ENCODE data around the gene KRT2.

- TF ChIP-seq CTCF (IDR thresholded peaks at IDR 0.05): no peak
- TF ChIP-seq POLR2A (IDR thresholded peaks at IDR 0.05): no peak
These were observed 28.4 kb upstream of the KRT2 start, which contains the start of gene KRT1 for GRCh38 chr12:52680363-52680762.

Data from Peyer's patch (tissue), 4 donors.